Transverse colon (tissue), 3 donors: ENCODE measurements around the gene FILIP1L.

Source experiments
- CTCF ChIP-seq, 5 experiments: fragments of 200-600 bp in 3 of 5; fragments of 450-650 bp in 2 of 5; sonication (generic) in 3 of 5; IDR thresholded peaks; 1 replicate in 2 of 5; 2 replicates in 3 of 5; pipeline ENCODE4 v1.5.1; 2016 to 2017; ENCODE audit warnings: antibody characterized with exemption in 5 of 5, inconsistent platforms in 3 of 5, mild to moderate bottlenecking in 2 of 5, moderate library complexity in 1 of 5
- EP300 ChIP-seq: sonication (generic); formaldehyde crosslinking; IDR thresholded peaks from one replicate; pipeline ENCODE4 v1.6.1; 2017; ENCODE audit warnings: antibody characterized with exemption, low read depth
- POLR2A ChIP-seq: fragments of 450-650 bp; IDR thresholded peaks from one replicate; pipeline ENCODE4 v1.6.1; 2016; ENCODE audit warnings: antibody characterized with exemption, mild to moderate bottlenecking, moderate library complexity

DNA sequence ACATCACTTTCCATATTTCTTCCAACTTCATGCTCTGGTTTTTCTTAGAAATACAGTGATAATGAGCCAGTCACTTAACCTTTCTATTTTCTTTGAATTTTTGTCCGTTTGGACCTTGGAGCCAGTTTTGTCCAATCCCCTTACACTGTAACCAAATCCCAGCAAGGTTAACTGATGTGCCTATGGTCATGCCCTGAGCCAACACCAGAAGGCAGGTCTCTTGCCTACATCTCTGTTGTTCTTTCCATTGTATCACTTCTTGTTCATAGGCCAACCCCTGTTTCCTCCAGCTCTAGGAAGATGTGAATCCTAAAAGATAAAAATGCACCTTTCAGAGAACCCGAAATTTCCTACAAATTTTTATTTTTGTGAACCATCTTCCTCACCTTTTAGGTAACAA, 174.0 kb downstream of the FILIP1L start:
- no peak for TF ChIP-seq POLR2A
- no peak for TF ChIP-seq CTCF (IDR thresholded peaks at IDR 0.05)
- TF ChIP-seq EP300, result no peak
